ENCODE measurements around the gene ZNF202.

ZNF202 gene

GRCh38 chr11:123678246-123678645 is 63.2 kb downstream of the ZNF202 start:
- DNase-seq: no peak

- DNase-seq: no peak
Measured at GRCh38 chr11:123677510-123677909, 64.0 kb downstream of the ZNF202 start.

GRCh38 chr11:123674297-123674696 is 67.2 kb downstream of the ZNF202 start:
- DNase-seq: no peak
